ENCODE data around the gene PRKACA.

Gene PRKACA

DNA sequence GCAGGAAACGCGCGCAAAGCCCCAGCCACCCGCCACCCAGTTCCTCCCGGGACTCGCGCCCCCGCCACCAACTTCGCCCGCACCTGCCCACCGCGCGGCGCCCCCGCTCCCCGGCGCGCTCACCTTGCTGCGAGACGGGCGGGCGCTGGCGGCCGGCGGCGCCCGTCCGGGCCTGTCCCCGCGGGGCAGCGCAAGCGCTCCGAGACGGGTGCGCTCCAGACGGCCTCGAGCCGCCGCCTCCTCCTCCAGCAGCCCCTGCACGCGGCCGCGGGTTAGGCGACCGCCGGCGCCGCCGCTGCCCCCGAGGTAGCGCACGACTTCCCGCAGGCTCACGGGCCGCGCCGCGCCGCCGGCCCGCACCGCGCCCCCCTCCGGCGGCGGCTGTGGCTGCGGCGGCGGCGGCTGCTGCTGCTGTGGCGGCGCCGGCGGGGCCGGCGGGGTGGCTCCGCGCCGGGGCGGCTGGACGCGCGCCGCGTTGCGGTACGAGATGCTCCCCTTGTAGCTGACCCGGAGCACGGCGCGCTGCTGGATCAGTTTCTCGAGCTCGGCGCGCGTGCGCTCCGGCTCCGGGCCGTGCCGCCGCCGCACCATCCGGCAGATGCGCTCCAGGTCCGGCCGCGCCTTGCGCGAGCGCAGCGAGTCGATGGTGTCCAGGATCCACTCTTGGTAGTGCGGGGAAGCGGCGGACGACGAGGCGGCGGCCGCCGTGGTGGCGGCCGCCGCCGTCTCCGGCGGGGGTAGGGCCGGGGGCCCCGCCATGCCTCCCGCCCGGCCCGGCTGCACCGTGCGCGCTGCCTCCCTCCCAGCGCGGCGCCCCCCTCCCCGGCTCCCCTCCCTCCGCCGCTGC lies 27.7 kb downstream of the PRKACA start:
- CTCF ChIA-PET, result interaction anchor here (0.6 to 1.3 kb wide), 5 partner anchors 14 to 818 kb away, joined by 3 to 6 read pairs (median 3); no protein-coding TSS in a partner anchor
- H3K9me3 ChIP-seq (ENCODE audit: control insufficient read depth, insufficient read depth, low read depth, low read length), result no peaks in the 10 kb centered on the region
- peak overlapping the region; percentile 32; the same call in 1 of the 2 replicates for H3K27ac ChIP-seq (ENCODE audit: extremely low read depth, low read depth, low read length)
- peaks cover 4 to 14% of the 10 kb centered on the region in 2 experiments; a peak in 2 of 3 replicates for H3K36me3 ChIP-seq (ENCODE audit: control insufficient read depth in 2 of 2, insufficient read depth in 1 of 2, low read length in 2 of 2)
- no peaks in the 10 kb centered on the region for H3K4me1 ChIP-seq (ENCODE audit: control insufficient read depth, insufficient read depth, low read length)
- POLR2A ChIA-PET, result interaction anchor here (0.6 to 1.0 kb wide), 2 partner anchors 8 to 46 kb away, joined by 3 read pairs; partner anchors contain the start of gene ASF1B
- TF ChIP-seq ZBTB26 (tag by site-specific recombination; optimal IDR thresholded peaks at IDR 0.05) (peak; percentile 61), PBX3 (CRISPR knock-in tag; IDR thresholded peaks at IDR 0.05) (peak; percentile 32; the same call in 1 of the 2 replicates), ZNF239 (tag by site-specific recombination; IDR thresholded peaks at IDR 0.05) (no peak)
- TF ChIP-seq, protein P1, sequence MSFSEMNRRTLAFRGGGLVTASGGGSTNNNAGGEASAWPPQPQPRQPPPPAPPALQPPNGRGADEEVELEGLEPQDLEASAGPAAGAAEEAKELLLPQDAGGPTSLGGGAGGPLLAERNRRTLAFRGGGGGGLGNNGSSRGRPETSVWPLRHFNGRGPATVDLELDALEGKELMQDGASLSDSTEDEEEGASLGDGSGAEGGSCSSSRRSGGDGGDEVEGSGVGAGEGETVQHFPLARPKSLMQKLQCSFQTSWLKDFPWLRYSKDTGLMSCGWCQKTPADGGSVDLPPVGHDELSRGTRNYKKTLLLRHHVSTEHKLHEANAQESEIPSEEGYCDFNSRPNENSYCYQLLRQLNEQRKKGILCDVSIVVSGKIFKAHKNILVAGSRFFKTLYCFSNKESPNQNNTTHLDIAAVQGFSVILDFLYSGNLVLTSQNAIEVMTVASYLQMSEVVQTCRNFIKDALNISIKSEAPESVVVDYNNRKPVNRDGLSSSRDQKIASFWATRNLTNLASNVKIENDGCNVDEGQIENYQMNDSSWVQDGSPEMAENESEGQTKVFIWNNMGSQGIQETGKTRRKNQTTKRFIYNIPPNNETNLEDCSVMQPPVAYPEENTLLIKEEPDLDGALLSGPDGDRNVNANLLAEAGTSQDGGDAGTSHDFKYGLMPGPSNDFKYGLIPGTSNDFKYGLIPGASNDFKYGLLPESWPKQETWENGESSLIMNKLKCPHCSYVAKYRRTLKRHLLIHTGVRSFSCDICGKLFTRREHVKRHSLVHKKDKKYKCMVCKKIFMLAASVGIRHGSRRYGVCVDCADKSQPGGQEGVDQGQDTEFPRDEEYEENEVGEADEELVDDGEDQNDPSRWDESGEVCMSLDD (tag by site-specific recombination; IDR thresholded peaks at IDR 0.05), result no peak
- peak overlapping the region; percentile 48 for H3K4me3 ChIP-seq (ENCODE audit: low read depth, low read length)

DNA sequence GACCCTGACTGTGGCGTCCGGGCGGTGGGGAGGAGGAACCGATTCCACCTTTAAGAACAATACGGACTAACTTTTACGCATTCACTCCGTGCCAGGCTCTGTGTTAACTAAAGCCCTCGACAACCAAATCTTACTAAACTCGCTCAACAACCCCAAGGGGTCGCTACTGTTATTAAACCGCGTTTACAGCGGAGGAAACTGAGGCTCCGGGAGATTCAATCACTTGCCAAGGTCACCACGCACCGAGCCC lies 28.2 kb downstream of the PRKACA start:
- Histone ChIP-seq H3K9me3 (ENCODE audit: control insufficient read depth, insufficient read depth, low read depth, low read length) (no peaks in the 10 kb centered on the region), H3K27ac (ENCODE audit: extremely low read depth, low read depth, low read length) (peak overlapping the region; percentile 32; the same call in 1 of the 2 replicates), H3K4me1 (ENCODE audit: control insufficient read depth, insufficient read depth, low read length) (no peaks in the 10 kb centered on the region), H3K4me3 (ENCODE audit: low read depth, low read length) (peak overlapping the region; percentile 48), H3K36me3 (ENCODE audit: control insufficient read depth in 2 of 2, insufficient read depth in 1 of 2, low read length in 2 of 2) (peaks cover 4 to 14% of the 10 kb centered on the region in 2 experiments; a peak in 2 of 3 replicates)
- TF ChIP-seq ZIC2 (tag by site-specific recombination; IDR thresholded peaks at IDR 0.05) (no peak), ZNF621 (tag by site-specific recombination; IDR thresholded peaks at IDR 0.05) (no peak), ZBTB8A (tag by site-specific recombination; IDR thresholded peaks at IDR 0.05) (0 out of 2 replicates have a peak, but pooled peaks have one; percentile 12)
- POLR2A ChIA-PET, result interaction anchor here (1.0 kb wide), 1 partner anchor 47 kb away, joined by 3 read pairs; the partner anchor contains the start of gene ASF1B
- CTCF ChIA-PET, result interaction anchor here (0.6 to 1.3 kb wide), 4 partner anchors 14 to 818 kb away, joined by 3 to 6 read pairs (median 3); no protein-coding TSS in a partner anchor

DNA sequence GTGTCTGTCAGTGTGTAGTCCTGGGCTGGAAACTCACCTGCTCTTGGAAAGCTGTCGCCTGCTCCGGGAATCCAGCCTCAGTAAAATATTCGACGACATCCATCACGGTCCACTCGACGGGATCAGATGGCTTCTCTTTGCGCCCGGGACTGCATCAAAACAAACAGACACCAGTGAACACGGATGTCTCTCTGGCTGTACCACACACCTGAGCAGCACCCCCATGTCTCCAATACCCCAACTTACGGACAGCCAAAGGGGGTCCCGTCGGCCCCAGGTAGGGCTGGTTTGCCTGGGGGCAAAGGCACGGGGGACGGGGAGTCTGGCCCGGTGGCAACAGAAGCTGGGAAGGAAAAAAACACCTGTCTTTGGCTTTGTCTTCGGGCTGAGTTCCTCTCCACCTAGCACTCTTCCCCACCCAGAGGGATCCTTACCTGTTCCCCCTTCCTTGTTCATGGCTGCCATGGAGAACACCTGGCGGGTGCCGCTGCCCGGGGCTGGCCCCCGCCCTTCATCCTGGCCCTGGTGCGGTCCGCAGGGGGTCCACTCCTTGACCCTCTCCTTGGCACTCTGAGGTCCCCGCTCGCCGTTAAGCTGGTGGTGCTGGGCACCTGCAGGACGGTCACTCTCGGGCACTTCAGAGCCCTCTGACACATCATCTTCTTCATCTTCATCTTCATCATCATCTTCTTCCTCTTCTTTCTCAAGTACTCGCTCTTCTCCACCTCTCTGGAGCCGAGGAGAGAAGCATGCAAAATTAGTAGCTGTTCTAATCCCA lies 28.7 kb downstream of the PRKACA start:
- peaks cover 4 to 14% of the 10 kb centered on the region in 2 experiments; a peak in 2 of 3 replicates for H3K36me3 ChIP-seq (ENCODE audit: control insufficient read depth in 2 of 2, insufficient read depth in 1 of 2, low read length in 2 of 2)
- ChIA-PET CTCF (interaction anchor here (0.6 to 1.3 kb wide), 5 partner anchors 13 to 817 kb away, joined by 3 to 6 read pairs (median 3); no protein-coding TSS in a partner anchor), POLR2A (interaction anchor here (1.0 kb wide), 1 partner anchor 47 kb away, joined by 3 read pairs; the partner anchor contains the start of gene ASF1B)
- TF ChIP-seq, protein P2, sequence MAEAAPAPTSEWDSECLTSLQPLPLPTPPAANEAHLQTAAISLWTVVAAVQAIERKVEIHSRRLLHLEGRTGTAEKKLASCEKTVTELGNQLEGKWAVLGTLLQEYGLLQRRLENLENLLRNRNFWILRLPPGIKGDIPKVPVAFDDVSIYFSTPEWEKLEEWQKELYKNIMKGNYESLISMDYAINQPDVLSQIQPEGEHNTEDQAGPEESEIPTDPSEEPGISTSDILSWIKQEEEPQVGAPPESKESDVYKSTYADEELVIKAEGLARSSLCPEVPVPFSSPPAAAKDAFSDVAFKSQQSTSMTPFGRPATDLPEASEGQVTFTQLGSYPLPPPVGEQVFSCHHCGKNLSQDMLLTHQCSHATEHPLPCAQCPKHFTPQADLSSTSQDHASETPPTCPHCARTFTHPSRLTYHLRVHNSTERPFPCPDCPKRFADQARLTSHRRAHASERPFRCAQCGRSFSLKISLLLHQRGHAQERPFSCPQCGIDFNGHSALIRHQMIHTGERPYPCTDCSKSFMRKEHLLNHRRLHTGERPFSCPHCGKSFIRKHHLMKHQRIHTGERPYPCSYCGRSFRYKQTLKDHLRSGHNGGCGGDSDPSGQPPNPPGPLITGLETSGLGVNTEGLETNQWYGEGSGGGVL (tag by site-specific recombination; IDR thresholded peaks at IDR 0.05), result no peak
- TF ChIP-seq ZNF658 (tag by site-specific recombination; IDR thresholded peaks at IDR 0.05) (no peak), ZNF513 (tag by site-specific recombination; IDR thresholded peaks at IDR 0.05) (peak; percentile 99), RBAK (tag by site-specific recombination; IDR thresholded peaks at IDR 0.05) (no peak), ZNF2 (tag by site-specific recombination; IDR thresholded peaks at IDR 0.05) (peak; percentile 99)
- H3K27ac ChIP-seq (ENCODE audit: extremely low read depth, low read depth, low read length), result no peak overlapping the region; the same call in 1 of the 2 replicates
- no peaks in the 10 kb centered on the region for H3K9me3 ChIP-seq (ENCODE audit: control insufficient read depth, insufficient read depth, low read depth, low read length)
- no peaks in the 10 kb centered on the region for H3K4me1 ChIP-seq (ENCODE audit: control insufficient read depth, insufficient read depth, low read length)
- no peak overlapping the region for H3K4me3 ChIP-seq (ENCODE audit: low read depth, low read length)

All from HEK293 (cell line).